Measurements from ENCODE around the gene GET3.
A peak's percentile ranks its signal among the peaks of the same experiment; 100 is the strongest.

DNA sequence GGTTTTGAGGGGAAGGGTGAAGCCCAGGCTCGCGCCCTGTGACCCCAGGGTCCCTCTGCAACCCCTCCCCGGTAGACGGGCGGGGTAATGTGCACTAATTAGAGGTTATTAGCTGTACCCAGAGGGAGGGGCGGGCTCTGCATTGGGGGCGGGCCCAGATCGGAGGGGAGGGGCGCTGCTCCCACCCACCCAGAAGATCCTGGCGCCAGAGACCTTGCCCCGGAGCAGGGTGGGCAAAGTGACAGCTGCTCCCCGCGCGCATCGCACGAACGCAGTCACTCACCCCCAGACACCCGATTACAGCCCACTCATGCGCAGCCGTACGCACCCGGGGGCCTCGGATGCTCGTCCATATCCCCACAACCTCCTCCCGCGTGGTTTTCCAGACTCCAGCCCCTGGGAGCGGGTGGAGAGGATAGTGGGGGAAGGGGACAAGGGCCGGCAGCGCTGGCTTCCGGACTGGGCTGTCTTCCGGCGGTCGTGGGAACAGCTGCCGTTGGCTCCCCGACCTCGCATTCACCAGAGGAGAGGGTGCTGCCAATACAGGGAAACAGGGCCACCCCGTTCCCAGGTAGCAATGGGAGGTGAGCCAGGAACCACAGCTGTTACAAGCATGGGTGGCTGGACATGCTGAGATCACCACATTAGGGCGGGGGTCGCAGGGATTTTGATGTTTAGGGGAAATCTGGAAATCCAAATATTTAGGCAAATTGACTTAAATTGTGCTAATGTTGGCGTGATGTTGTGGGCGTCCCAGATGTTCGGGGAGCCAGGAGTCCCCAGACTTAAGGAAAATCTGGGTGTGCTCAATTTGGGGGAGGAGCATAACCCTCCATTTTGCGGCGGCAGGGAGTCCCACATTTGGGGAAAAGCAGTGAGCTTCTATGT lies 41.0 kb downstream of the GET3 start:
- TF ChIP-seq FOXM1 (IDR thresholded peaks at IDR 0.05; ENCODE audit: borderline replicate concordance, low read depth) (0 out of 2 replicates have a peak, but pooled peaks have one; percentile 29), CEBPB (IDR thresholded peaks at IDR 0.05) (no peak), EP300 (IDR thresholded peaks at IDR 0.05; ENCODE audit: borderline replicate concordance) (0 out of 2 replicates have a peak, but pooled peaks have one; percentile 32), TCF12 (IDR thresholded peaks at IDR 0.05; ENCODE audit: low read depth) (peak; percentile 70), YY1 (IDR thresholded peaks at IDR 0.05; ENCODE audit: low read depth) (0 out of 2 replicates have a peak, but pooled peaks have one; percentile 14), CREB1 (IDR thresholded peaks at IDR 0.05; ENCODE audit: low read depth) (no peak)
